GM18868 (cell line): ENCODE results near the gene SSU72.
"Not testable (repeated sequence)": the region's sequence is repeated elsewhere in the genome, so short reads cannot be mapped to it uniquely, and the experiment has no call there.

Experiments
- ATAC-seq: cut with Tn5 transposase; IDR thresholded peaks from one replicate; pipeline ENCODE4 v1.9.1; 2021; ENCODE audit warnings: mild to moderate bottlenecking, moderate library complexity; ENCODE audit not compliant: unreplicated experiment

The SSU72 gene

GRCh38 chr1:1561801-1562470 lies 12.7 kb downstream of the SSU72 start:
- no peak for ATAC-seq

GRCh38 chr1:1560178-1560577 lies 14.5 kb downstream of the SSU72 start:
- ATAC-seq, result no peak

GRCh38 chr1:1559066-1559465 lies 15.6 kb downstream of the SSU72 start:
- no peak for ATAC-seq

- no peak for ATAC-seq
These were observed 16.1 kb downstream of the SSU72 start for GRCh38 chr1:1558591-1558990.

GRCh38 chr1:1557688-1558087 lies 17.0 kb downstream of the SSU72 start:
- not testable (repeated sequence) for ATAC-seq

GRCh38 chr1:1556961-1557360 lies 17.7 kb downstream of the SSU72 start:
- not testable (repeated sequence) for ATAC-seq

GRCh38 chr1:1556505-1556904 lies 18.2 kb downstream of the SSU72 start:
- no peak for ATAC-seq

GRCh38 chr1:1554926-1555915 lies 19.4 kb downstream of the SSU72 start:
- ATAC-seq, result no peak

GRCh38 chr1:1554550-1554925 lies 20.1 kb downstream of the SSU72 start:
- ATAC-seq, result no peak

GRCh38 chr1:1553821-1554494 lies 20.7 kb downstream of the SSU72 start:
- no peak for ATAC-seq

- ATAC-seq, result no peak
These were observed 22.4 kb downstream of the SSU72 start for GRCh38 chr1:1552263-1552639.

- ATAC-seq, result no peak
These were observed 23.0 kb downstream of the SSU72 start for GRCh38 chr1:1551524-1552262.

- no peak for ATAC-seq
These were observed 23.9 kb downstream of the SSU72 start for GRCh38 chr1:1550591-1551432.

GRCh38 chr1:1550087-1550486 lies 24.6 kb downstream of the SSU72 start:
- ATAC-seq, result no peak

- no peak for ATAC-seq
These were observed 26.1 kb downstream of the SSU72 start for GRCh38 chr1:1548591-1548990.

GRCh38 chr1:1547476-1547875 lies 27.2 kb downstream of the SSU72 start:
- no peak for ATAC-seq

GRCh38 chr1:1547011-1547410 lies 27.7 kb downstream of the SSU72 start:
- no peak for ATAC-seq

- no peak for ATAC-seq
These were observed 28.5 kb downstream of the SSU72 start for GRCh38 chr1:1545946-1546737.

- no peak for ATAC-seq
These were observed 30.1 kb downstream of the SSU72 start for GRCh38 chr1:1544544-1544943.
